Panc1 (cell line): ENCODE data around the gene PBX1.

ENCODE experiments used
- CTCF ChIP-seq: fragments of 450-650 bp; IDR thresholded peaks from 2 replicates; pipeline ENCODE4 v1.5.1; 2017; ENCODE audit warnings: mild to moderate bottlenecking
- POLR2AphosphoS5 ChIP-seq: IDR thresholded peaks from 2 replicates; pipeline ENCODE4 v1.6.1; 2012; ENCODE audit warnings: mild to moderate bottlenecking, low read depth, low read length, moderate library complexity
- REST ChIP-seq, 2 experiments: IDR thresholded peaks; 2 replicates each; pipeline ENCODE4 v1.6.1; 2011 to 2012; ENCODE audit warnings: low read depth in 2 of 2, control low read depth in 1 of 2, low read length in 1 of 2, mild to moderate bottlenecking in 1 of 2, moderate library complexity in 1 of 2; ENCODE audit not compliant: insufficient read depth in 1 of 2
- SIN3A ChIP-seq: IDR thresholded peaks from 2 replicates; pipeline ENCODE4 v1.6.1; 2012; ENCODE audit warnings: low read depth, mild to moderate bottlenecking, low read length, moderate library complexity, borderline replicate concordance; ENCODE audit not compliant: insufficient read depth

- no peak for TF ChIP-seq CTCF
- no peak for TF ChIP-seq REST (IDR thresholded peaks at IDR 0.05; ENCODE audit: insufficient read depth in 1 of 2, low read depth in 2 of 2, low read length in 1 of 2)
- no peak for TF ChIP-seq SIN3A
- TF ChIP-seq POLR2AphosphoS5 = no peak
Measured at GRCh38 chr1:164649146-164649545, 90.2 kb downstream of the PBX1 start.
